Stomach (tissue), 9 donors: Measurements from ENCODE around the gene PIM1. TPM values are rescaled to one million over a fixed set of nuclear protein-coding genes. Genes with fewer than 3 reads are reported as not detected.

ENCODE experiments used
- DNase-seq, 2 donors: peaks; one replicate each; pipeline versions ENCODE4 v3.0.0 to v3.0.0-alpha.2; 2013 to 2019
- H3K27ac ChIP-seq, 5 donors: fragments of 200-600 bp in 4 of 5; sonication (generic) in 4 of 5; one replicate each; pipeline ENCODE4 v1.5.1; 2013 to 2019; ENCODE audit warnings: mild to moderate bottlenecking in 1 of 5, moderate library complexity in 1 of 5
- H3K27me3 ChIP-seq, 3 donors: fragments of 200-600 bp; sonication (generic); one replicate each; pipeline ENCODE4 v1.5.1; 2017 to 2019; ENCODE audit warnings: mixed run types in 1 of 3
- H3K36me3 ChIP-seq, 4 donors: fragments of 200-600 bp; sonication (generic); 1 replicate in 3 of 4; 2 replicates in 1 of 4; pipeline ENCODE4 v1.5.1; 2016 to 2019
- H3K4me1 ChIP-seq, 4 donors: fragments of 200-600 bp; sonication (generic); one replicate each; pipeline ENCODE4 v1.5.1; 2016 to 2019
- H3K4me3 ChIP-seq, 4 donors: fragments of 200-600 bp; sonication (generic) in 3 of 4; one replicate each; pipeline ENCODE4 v1.5.1; 2016 to 2019; ENCODE audit warnings: mild to moderate bottlenecking in 1 of 4
- H3K9me3 ChIP-seq, 4 donors: fragments of 200-600 bp; sonication (generic); one replicate each; pipeline ENCODE4 v1.5.1; 2016 to 2019
- CTCF ChIP-seq, 7 experiments: fragments of 450-650 bp in 4 of 7; fragments of 200-600 bp in 3 of 7; sonication (generic) in 3 of 7; IDR thresholded peaks; one replicate each; pipeline ENCODE4 v1.5.1; 2016 to 2019; ENCODE audit warnings: antibody characterized with exemption in 7 of 7, control low read depth in 2 of 7, mild to moderate bottlenecking in 1 of 7
- EP300 ChIP-seq: sonication (generic); formaldehyde crosslinking; IDR thresholded peaks from one replicate; pipeline ENCODE4 v1.6.1; 2017; ENCODE audit warnings: antibody characterized with exemption
- POLR2A ChIP-seq, 4 donors: fragments of 450-650 bp; IDR thresholded peaks; one replicate each; pipeline ENCODE4 v1.6.1; 2016; ENCODE audit warnings: antibody characterized with exemption in 4 of 4, control low read depth in 2 of 4, mild to moderate bottlenecking in 1 of 4, moderate library complexity in 1 of 4
- POLR2AphosphoS5 ChIP-seq, 3 donors: sonication (generic); formaldehyde crosslinking; IDR thresholded peaks; one replicate each; pipeline ENCODE4 v1.6.1; 2016; ENCODE audit warnings: antibody characterized with exemption in 3 of 3
- WGBS, 5 donors: extraction: QIAGEN DNeasy Blood & Tissue Kit in 3 of 5; methylation state at CpG; one replicate each; pipeline versions ENCODE4 v1.1.5 to v1.1.7; 2013 to 2018; 5-methylcytosine and 5-hydroxymethylcytosine counted together
- intact Hi-C: fragments of 100-400 bp; cut with DNase I; formaldehyde crosslinking; loops from one replicate; pipeline ENCODE4 v1.15.1; 2023; ENCODE audit warnings: low total_unique reads
- polyA plus RNA-seq, 3 donors: library from polyadenylated mRNA; stranded (reverse); fragments of 200-250 nt; gene quantifications; one replicate each; pipeline ENCODE4 v1.2.3, GENCODE V29; 2013
- total RNA-seq, 5 donors: library from RNA; depleted of rRNA; stranded (reverse); fragments of >200 nt; gene quantifications; one replicate each; pipeline versions ENCODE4 v1.1.0 to v1.2.3, GENCODE V29; 2014 to 2016
- donor health status: healthy with polysubstance abuse.
- donor health status: Bipolar disorder and iron deficiency.
- donor health status: healthy.

Gene PIM1
- total and polyA plus RNA-seq, 8 donors = 9.8 to 59.1 (median 22.6) TPM

- Histone ChIP-seq H3K4me1 (peaks cover 10 to 25% (median 18%) of the 10 kb centered on the region in 4 donors), H3K27me3 (no peaks in the 10 kb centered on the region), H3K9me3 (no peaks in the 10 kb centered on the region), H3K36me3 (no peaks in the 10 kb centered on the region), H3K27ac (no peak overlapping the region), H3K4me3 (no peak overlapping the region)
- intact Hi-C loops = no loop called here
- DNase-seq = no peak
- 95 to 97% (median 96%) methylated on average over 14 to 15 of the region's 15 CpGs for whole genome bisulfite sequencing, 5 donors
- no peak for TF ChIP-seq CTCF (IDR thresholded peaks at IDR 0.05)
- TF ChIP-seq EP300 = no peak
- no peak for TF ChIP-seq POLR2AphosphoS5 (IDR thresholded peaks at IDR 0.05)
- no peak for TF ChIP-seq POLR2A (IDR thresholded peaks at IDR 0.05)
Observed at GRCh38 chr6:37123957-37124729, 45.8 kb upstream of the PIM1 start.

- H3K9me3 ChIP-seq = no peaks in the 10 kb centered on the region
- peak overlapping the region in 1 of 5 donors; percentile 24 for H3K27ac ChIP-seq
- H3K36me3 ChIP-seq = no peaks in the 10 kb centered on the region
- no peak for TF ChIP-seq EP300
- no peak for TF ChIP-seq POLR2A (IDR thresholded peaks at IDR 0.05)
- no peak for TF ChIP-seq POLR2AphosphoS5 (IDR thresholded peaks at IDR 0.05)
- TF ChIP-seq CTCF (IDR thresholded peaks at IDR 0.05) = no peak
- no peaks in the 10 kb centered on the region for H3K27me3 ChIP-seq
- peaks cover 12 to 40% (median 25%) of the 10 kb centered on the region in 4 donors for H3K4me1 ChIP-seq
- DNase-seq = peak in 1 of 2 donors; percentile 70
- H3K4me3 ChIP-seq = no peak overlapping the region
- 35 to 43% (median 41%) methylated on average over 20 of the region's 20 CpGs for WGBS, 5 donors
- intact Hi-C loops = no loop called here
Observed at GRCh38 chr6:37125774-37126492, 44.0 kb upstream of the PIM1 start.

GRCh38 chr6:37126493-37126958, 43.4 kb upstream of the PIM1 start:
- WGBS, 5 donors = 66 to 72% (median 68%) methylated on average over 6 of the region's 6 CpGs
- Histone ChIP-seq H3K9me3 (no peaks in the 10 kb centered on the region), H3K4me3 (no peak overlapping the region), H3K36me3 (no peaks in the 10 kb centered on the region), H3K27ac (no peak overlapping the region), H3K4me1 (peaks cover 18 to 45% (median 31%) of the 10 kb centered on the region in 4 donors), H3K27me3 (no peaks in the 10 kb centered on the region)
- no peak for DNase-seq
- intact Hi-C loops = no loop called here
- no peak for TF ChIP-seq POLR2AphosphoS5 (IDR thresholded peaks at IDR 0.05)
- TF ChIP-seq CTCF (IDR thresholded peaks at IDR 0.05) = no peak
- no peak for TF ChIP-seq POLR2A (IDR thresholded peaks at IDR 0.05)
- TF ChIP-seq EP300 = no peak

GRCh38 chr6:37126961-37127616, 42.9 kb upstream of the PIM1 start:
- no peaks in the 10 kb centered on the region for H3K9me3 ChIP-seq
- intact Hi-C loops = no loop called here
- no peaks in the 10 kb centered on the region for H3K36me3 ChIP-seq
- 81 to 92% (median 85%) methylated on average over 1 of the region's 1 CpG for WGBS, 5 donors
- H3K27me3 ChIP-seq = no peaks in the 10 kb centered on the region
- H3K27ac ChIP-seq = peak overlapping the region in 2 of 5 donors; percentile 58 to 71
- TF ChIP-seq CTCF (IDR thresholded peaks at IDR 0.05) (no peak), EP300 (no peak), POLR2AphosphoS5 (IDR thresholded peaks at IDR 0.05) (no peak), POLR2A (IDR thresholded peaks at IDR 0.05) (no peak)
- H3K4me1 ChIP-seq = peaks cover 23 to 51% (median 36%) of the 10 kb centered on the region in 4 donors
- no peak for DNase-seq
- H3K4me3 ChIP-seq = no peak overlapping the region
